ENCODE data around the gene OSBPL10. TPM values are rescaled to one million over a fixed set of nuclear protein-coding genes. Genes with fewer than 3 reads are reported as not detected.

Gene OSBPL10
- total RNA-seq, 1 donor = 29.0 TPM

DNA sequence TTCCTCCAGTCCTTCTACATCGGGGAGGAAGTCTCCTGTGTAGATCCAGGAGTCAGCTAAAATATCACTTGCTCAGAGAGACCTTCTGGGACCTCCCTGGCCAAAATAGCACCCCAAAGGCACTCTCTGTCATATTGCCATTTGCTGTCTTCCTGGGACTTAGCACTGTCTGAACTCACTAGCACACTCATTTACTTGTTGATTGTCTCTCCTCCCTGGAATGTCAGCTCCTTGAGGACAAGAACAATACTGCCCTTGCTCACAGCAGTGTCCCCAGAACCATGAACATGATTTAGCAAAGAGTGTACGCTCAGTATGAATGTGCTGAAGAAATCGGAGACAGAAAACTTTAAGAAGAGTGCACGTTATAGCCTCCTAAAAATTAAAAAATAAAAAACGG lies 245.4 kb downstream of the OSBPL10 start:
- Histone ChIP-seq H3K4me1 (ENCODE audit: insufficient read depth, low read length) (no peaks in the 10 kb centered on the region), H3K4me3 (ENCODE audit: insufficient read depth, low read length) (no peak overlapping the region), H3K9me3 (ENCODE audit: low read depth, low read length) (no peaks in the 10 kb centered on the region), H3K27ac (ENCODE audit: low read depth, low read length) (no peak overlapping the region), H3K27me3 (ENCODE audit: insufficient read depth, low read length) (peaks cover 2% of the 10 kb centered on the region), H3K79me2 (ENCODE audit: insufficient read depth, low read length) (no peaks in the 10 kb centered on the region), H3K36me3 (ENCODE audit: insufficient read depth, low read length) (no peaks in the 10 kb centered on the region), H2AFZ (ENCODE audit: low read length) (no peak overlapping the region), H4K20me1 (ENCODE audit: insufficient read depth, low read length) (no peaks in the 10 kb centered on the region), H3K4me2 (ENCODE audit: insufficient read depth, low read length) (no peak overlapping the region)
- no peak for DNase-seq (ENCODE audit: insufficient read length, low spot score, missing footprints)
- TF ChIP-seq, protein P1, sequence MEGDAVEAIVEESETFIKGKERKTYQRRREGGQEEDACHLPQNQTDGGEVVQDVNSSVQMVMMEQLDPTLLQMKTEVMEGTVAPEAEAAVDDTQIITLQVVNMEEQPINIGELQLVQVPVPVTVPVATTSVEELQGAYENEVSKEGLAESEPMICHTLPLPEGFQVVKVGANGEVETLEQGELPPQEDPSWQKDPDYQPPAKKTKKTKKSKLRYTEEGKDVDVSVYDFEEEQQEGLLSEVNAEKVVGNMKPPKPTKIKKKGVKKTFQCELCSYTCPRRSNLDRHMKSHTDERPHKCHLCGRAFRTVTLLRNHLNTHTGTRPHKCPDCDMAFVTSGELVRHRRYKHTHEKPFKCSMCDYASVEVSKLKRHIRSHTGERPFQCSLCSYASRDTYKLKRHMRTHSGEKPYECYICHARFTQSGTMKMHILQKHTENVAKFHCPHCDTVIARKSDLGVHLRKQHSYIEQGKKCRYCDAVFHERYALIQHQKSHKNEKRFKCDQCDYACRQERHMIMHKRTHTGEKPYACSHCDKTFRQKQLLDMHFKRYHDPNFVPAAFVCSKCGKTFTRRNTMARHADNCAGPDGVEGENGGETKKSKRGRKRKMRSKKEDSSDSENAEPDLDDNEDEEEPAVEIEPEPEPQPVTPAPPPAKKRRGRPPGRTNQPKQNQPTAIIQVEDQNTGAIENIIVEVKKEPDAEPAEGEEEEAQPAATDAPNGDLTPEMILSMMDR (IDR thresholded peaks at IDR 0.05; ENCODE audit: extremely low read depth, low read depth, low read length) = no peak

DNA sequence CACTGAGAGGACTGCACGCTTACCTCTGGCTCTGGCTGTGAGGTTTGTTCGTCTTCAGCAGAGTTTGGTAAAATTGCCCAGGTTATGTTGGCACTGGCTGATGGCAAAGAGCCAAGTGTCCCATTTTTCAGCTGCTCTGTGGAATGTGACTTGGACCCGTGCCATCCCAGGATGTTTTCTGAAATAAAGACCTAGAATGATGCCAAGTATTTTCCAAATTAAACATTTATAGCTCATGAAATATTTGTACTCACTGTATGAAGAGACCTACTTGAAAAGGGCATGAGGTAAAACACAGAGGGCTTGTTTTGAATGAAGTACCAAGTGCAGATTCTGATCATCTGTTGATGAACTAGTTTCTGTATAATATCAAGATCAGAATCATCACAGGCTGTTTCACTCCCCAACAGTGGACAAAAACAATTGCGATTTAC lies 247.8 kb downstream of the OSBPL10 start:
- Histone ChIP-seq H4K20me1 (ENCODE audit: insufficient read depth, low read length) (no peaks in the 10 kb centered on the region), H2AFZ (ENCODE audit: low read length) (no peak overlapping the region), H3K79me2 (ENCODE audit: insufficient read depth, low read length) (no peaks in the 10 kb centered on the region), H3K4me1 (ENCODE audit: insufficient read depth, low read length) (no peaks in the 10 kb centered on the region), H3K4me3 (ENCODE audit: insufficient read depth, low read length) (no peak overlapping the region), H3K36me3 (ENCODE audit: insufficient read depth, low read length) (no peaks in the 10 kb centered on the region), H3K27me3 (ENCODE audit: insufficient read depth, low read length) (peaks cover 2% of the 10 kb centered on the region), H3K9me3 (ENCODE audit: low read depth, low read length) (no peaks in the 10 kb centered on the region), H3K4me2 (ENCODE audit: insufficient read depth, low read length) (no peak overlapping the region), H3K27ac (ENCODE audit: low read depth, low read length) (no peak overlapping the region)
- DNase-seq (ENCODE audit: insufficient read length, low spot score, missing footprints) = no peak
- TF ChIP-seq, protein P1 (IDR thresholded peaks at IDR 0.05; ENCODE audit: extremely low read depth, low read depth, low read length) = no peak

DNA sequence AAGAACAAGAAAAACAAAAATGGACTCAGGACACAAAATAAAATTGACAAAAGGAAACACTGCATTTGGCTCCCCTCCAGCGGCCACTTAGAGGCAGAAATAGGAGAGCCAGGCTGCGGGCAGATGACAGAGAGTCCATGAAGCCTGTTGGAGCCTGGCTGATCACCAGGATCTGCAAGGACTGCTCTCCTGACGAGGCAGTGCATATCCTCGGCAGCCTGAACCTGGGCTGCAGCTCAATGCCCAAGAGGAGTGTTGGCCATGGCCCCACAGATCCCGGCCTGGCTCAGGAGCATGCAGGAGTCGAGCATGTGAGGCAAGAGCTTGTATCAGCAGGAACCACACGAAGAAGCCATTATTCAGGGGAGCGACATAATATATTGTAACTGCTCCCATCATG lies 248.5 kb downstream of the OSBPL10 start:
- H3K4me1 ChIP-seq (ENCODE audit: insufficient read depth, low read length) = no peaks in the 10 kb centered on the region
- DNase-seq (ENCODE audit: insufficient read length, low spot score, missing footprints) = no peak
- H3K36me3 ChIP-seq (ENCODE audit: insufficient read depth, low read length) = no peaks in the 10 kb centered on the region
- H3K9me3 ChIP-seq (ENCODE audit: low read depth, low read length) = no peaks in the 10 kb centered on the region
- TF ChIP-seq, protein P1 (IDR thresholded peaks at IDR 0.05; ENCODE audit: extremely low read depth, low read depth, low read length) = no peak
- H2AFZ ChIP-seq (ENCODE audit: low read length) = no peak overlapping the region
- peaks cover 2% of the 10 kb centered on the region for H3K27me3 ChIP-seq (ENCODE audit: insufficient read depth, low read length)
- no peaks in the 10 kb centered on the region for H4K20me1 ChIP-seq (ENCODE audit: insufficient read depth, low read length)
- no peak overlapping the region for H3K4me3 ChIP-seq (ENCODE audit: insufficient read depth, low read length)
- no peaks in the 10 kb centered on the region for H3K79me2 ChIP-seq (ENCODE audit: insufficient read depth, low read length)
- no peak overlapping the region for H3K4me2 ChIP-seq (ENCODE audit: insufficient read depth, low read length)
- no peak overlapping the region for H3K27ac ChIP-seq (ENCODE audit: low read depth, low read length)

DNA sequence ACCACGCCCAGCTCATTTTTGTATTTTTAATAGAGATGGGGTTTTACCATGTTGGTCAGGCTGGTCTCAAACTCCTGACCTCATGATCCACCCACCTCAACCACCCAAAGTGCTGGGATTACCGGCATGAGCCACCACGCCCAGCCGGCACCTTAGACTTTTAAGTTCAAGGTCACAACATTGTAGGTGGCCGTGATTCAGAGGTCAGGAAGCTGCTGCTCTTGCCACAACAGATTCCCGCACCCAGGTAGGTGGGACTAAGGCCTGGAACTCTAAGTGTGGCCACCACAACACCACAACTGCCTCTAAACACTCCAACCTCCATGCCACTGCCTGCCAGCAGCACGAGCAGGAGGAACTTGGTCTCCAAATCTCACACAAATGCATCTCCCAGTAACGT lies 251.5 kb downstream of the OSBPL10 start:
- Histone ChIP-seq H3K9me3 (ENCODE audit: low read depth, low read length) (no peaks in the 10 kb centered on the region), H3K27ac (ENCODE audit: low read depth, low read length) (no peak overlapping the region), H4K20me1 (ENCODE audit: insufficient read depth, low read length) (no peaks in the 10 kb centered on the region), H3K4me3 (ENCODE audit: insufficient read depth, low read length) (no peak overlapping the region), H3K4me2 (ENCODE audit: insufficient read depth, low read length) (no peak overlapping the region), H3K4me1 (ENCODE audit: insufficient read depth, low read length) (no peaks in the 10 kb centered on the region), H2AFZ (ENCODE audit: low read length) (no peak overlapping the region), H3K36me3 (ENCODE audit: insufficient read depth, low read length) (no peaks in the 10 kb centered on the region), H3K79me2 (ENCODE audit: insufficient read depth, low read length) (no peaks in the 10 kb centered on the region), H3K27me3 (ENCODE audit: insufficient read depth, low read length) (no peaks in the 10 kb centered on the region)
- TF ChIP-seq, protein P1 (IDR thresholded peaks at IDR 0.05; ENCODE audit: extremely low read depth, low read depth, low read length) = no peak
- DNase-seq (ENCODE audit: insufficient read length, low spot score, missing footprints) = no peak
